Measurements from ENCODE around the gene MAP2K7. TPM values are rescaled to one million over a fixed set of nuclear protein-coding genes. Genes with fewer than 3 reads are reported as not detected.

The MAP2K7 gene
- total and polyA plus RNA-seq, 7 donors = 12.5 to 27.8 (median 16.5) TPM

DNA sequence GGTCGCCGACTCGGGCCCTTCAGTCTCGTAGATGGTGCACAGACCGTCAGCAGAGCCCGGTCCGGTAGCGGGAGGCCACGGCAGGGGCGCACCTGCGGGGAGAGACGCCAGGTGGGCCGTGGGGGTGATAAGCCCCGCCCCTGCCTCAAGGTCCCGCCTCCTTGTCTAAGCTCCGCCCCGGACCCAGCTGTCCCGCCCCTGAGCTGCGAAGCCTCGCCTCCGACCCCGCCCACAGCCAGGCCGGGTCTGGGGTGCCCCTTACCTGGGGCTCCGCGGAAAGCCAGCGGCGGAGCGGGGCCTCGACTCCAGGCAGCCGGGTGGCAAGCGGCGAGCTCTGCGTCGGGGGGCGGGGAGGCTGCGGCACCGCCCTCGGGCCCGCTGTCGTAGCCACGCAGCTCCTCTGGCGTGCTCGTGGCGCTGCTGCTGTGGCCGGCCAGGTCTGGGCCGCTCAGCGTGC is 34.2 kb upstream of the MAP2K7 start:
- H3K4me1 ChIP-seq = peaks cover 0 to 52% (median 46%) of the 10 kb centered on the region in 4 donors
- DNase-seq = no peak
- peak overlapping the region in 3 of 4 donors; percentile 29 to 46 (median 42) for H3K4me3 ChIP-seq
- no peaks in the 10 kb centered on the region for H3K36me3 ChIP-seq
- H3K27me3 ChIP-seq = peaks cover 30 to 68% (median 57%) of the 10 kb centered on the region in 3 donors
- H3K9me3 ChIP-seq = no peaks in the 10 kb centered on the region
- peak overlapping the region; percentile 38 to 72 (median 46) for H3K27ac ChIP-seq
- WGBS, 2 donors = 2 to 4% methylated on average over 47 of the region's 47 CpGs
- TF ChIP-seq POLR2A (IDR thresholded peaks at IDR 0.05) (no peak), EP300 (IDR thresholded peaks at IDR 0.05) (no peak), POLR2AphosphoS5 (IDR thresholded peaks at IDR 0.05) (no peak)
- TF ChIP-seq, protein P1, sequence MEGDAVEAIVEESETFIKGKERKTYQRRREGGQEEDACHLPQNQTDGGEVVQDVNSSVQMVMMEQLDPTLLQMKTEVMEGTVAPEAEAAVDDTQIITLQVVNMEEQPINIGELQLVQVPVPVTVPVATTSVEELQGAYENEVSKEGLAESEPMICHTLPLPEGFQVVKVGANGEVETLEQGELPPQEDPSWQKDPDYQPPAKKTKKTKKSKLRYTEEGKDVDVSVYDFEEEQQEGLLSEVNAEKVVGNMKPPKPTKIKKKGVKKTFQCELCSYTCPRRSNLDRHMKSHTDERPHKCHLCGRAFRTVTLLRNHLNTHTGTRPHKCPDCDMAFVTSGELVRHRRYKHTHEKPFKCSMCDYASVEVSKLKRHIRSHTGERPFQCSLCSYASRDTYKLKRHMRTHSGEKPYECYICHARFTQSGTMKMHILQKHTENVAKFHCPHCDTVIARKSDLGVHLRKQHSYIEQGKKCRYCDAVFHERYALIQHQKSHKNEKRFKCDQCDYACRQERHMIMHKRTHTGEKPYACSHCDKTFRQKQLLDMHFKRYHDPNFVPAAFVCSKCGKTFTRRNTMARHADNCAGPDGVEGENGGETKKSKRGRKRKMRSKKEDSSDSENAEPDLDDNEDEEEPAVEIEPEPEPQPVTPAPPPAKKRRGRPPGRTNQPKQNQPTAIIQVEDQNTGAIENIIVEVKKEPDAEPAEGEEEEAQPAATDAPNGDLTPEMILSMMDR (IDR thresholded peaks at IDR 0.05) = peak in 1 of 4 experiments; percentile 25
- intact Hi-C loops (cut with DNase I) = loop anchor here (5.0 kb wide), 1 partner anchor 33 kb away; the partner anchor contains the start of gene MAP2K7

DNA sequence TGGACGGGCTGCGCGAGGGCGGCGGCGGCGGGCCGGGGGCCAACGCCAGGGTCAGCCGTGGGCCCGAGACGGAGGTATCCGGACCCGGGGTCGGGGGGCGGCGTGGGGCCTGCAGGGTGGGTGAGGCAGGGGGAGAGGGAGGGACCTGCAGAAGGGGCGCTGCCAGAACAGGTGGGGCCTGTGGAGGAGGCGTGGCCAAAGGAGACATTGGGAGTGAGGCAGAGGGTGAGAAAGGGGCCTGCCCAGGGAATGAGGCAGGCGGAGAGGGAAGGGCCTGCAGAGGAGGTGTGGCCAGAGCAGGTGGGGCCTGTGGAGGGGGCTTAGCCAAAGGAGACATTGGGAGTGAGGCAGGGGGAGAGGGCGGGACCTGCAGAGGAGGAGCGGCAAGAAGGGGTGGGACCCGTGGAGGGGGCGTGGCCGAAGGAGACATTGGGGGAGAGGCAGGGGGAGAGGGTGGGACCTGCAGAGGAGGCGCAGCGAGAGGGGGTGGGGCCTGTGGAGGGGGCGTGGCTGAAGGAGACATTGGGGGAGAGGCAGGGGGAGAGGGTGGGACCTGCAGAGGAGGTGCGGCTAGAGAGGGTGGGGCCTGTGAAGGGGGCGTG is 33.7 kb upstream of the MAP2K7 start:
- intact Hi-C loops (cut with DNase I) = loop anchor here (5.0 kb wide), 1 partner anchor 32 kb away; the partner anchor contains the start of gene MAP2K7
- 12 to 22% methylated on average over 30 of the region's 30 CpGs for WGBS, 2 donors
- Histone ChIP-seq H3K4me1 (peaks cover 0 to 55% (median 48%) of the 10 kb centered on the region in 4 donors), H3K27ac (peak overlapping the region; percentile 38 to 72 (median 46)), H3K4me3 (peak overlapping the region in 3 of 4 donors; percentile 29 to 46 (median 42)), H3K36me3 (no peaks in the 10 kb centered on the region), H3K27me3 (peaks cover 33 to 68% (median 58%) of the 10 kb centered on the region in 3 donors), H3K9me3 (no peaks in the 10 kb centered on the region)
- no peak for DNase-seq
- no peak for TF ChIP-seq EP300 (IDR thresholded peaks at IDR 0.05)
- TF ChIP-seq POLR2A (IDR thresholded peaks at IDR 0.05) = no peak
- no peak for TF ChIP-seq POLR2AphosphoS5 (IDR thresholded peaks at IDR 0.05)
- TF ChIP-seq, protein P1 (IDR thresholded peaks at IDR 0.05) = no peak

DNA sequence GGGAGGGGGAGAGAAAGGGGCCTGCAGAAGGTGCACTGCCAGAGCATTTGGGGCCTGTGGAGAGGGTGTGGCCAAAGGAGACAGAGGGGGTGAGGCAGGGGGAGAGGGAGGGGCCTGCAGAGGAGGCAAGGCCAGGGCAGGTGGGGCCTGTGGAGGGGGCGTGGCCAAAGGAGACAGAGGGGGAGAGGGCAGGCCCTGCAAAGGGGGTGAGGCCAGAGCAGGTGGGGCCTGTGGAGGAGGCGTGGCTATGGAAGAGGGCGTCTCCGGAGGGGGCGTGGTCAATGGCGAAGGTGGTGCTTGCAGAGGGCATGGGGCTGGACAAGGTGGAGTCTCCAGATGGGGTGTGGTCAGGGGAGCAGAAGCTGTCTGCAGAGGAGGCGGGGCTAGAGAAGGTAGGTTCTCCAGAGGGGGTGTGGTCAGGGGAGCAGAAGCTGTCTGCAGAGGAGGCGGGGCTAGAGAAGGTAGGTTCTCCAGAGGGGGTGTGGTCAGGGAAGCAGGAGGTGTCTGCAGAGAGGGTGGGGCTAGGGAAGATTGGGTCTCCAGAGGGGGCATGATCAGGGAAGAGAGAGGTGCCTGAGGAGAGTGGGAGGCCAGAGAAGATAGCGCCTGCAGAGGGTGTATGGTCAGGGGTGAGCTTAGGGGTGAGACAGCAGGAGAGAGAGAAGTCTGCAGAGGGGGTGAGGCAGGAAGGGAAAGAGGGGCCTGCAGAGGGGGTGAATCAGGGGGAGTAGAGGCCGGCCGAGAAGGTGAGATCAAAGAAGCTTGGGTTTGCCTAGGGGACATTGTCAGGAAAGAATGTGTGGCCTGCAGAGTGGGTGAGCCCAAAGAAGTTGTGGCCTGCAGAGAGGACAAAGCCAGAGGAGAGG is 32.9 kb upstream of the MAP2K7 start:
- H3K36me3 ChIP-seq = no peaks in the 10 kb centered on the region
- peak overlapping the region in 3 of 4 donors; percentile 0 to 46 (median 34) for H3K27ac ChIP-seq
- no peak overlapping the region for H3K4me3 ChIP-seq
- 33 to 57% methylated on average over 11 of the region's 11 CpGs for WGBS, 2 donors
- no peak for DNase-seq
- intact Hi-C loops (cut with DNase I) = no loop called here
- H3K4me1 ChIP-seq = peaks cover 0 to 55% (median 48%) of the 10 kb centered on the region in 4 donors
- H3K27me3 ChIP-seq = peaks cover 33 to 69% (median 66%) of the 10 kb centered on the region in 3 donors
- no peaks in the 10 kb centered on the region for H3K9me3 ChIP-seq
- TF ChIP-seq EP300 (IDR thresholded peaks at IDR 0.05) = no peak
- TF ChIP-seq POLR2AphosphoS5 (IDR thresholded peaks at IDR 0.05) = no peak
- no peak for TF ChIP-seq POLR2A (IDR thresholded peaks at IDR 0.05)
- TF ChIP-seq, protein P1 (IDR thresholded peaks at IDR 0.05) = no peak

DNA sequence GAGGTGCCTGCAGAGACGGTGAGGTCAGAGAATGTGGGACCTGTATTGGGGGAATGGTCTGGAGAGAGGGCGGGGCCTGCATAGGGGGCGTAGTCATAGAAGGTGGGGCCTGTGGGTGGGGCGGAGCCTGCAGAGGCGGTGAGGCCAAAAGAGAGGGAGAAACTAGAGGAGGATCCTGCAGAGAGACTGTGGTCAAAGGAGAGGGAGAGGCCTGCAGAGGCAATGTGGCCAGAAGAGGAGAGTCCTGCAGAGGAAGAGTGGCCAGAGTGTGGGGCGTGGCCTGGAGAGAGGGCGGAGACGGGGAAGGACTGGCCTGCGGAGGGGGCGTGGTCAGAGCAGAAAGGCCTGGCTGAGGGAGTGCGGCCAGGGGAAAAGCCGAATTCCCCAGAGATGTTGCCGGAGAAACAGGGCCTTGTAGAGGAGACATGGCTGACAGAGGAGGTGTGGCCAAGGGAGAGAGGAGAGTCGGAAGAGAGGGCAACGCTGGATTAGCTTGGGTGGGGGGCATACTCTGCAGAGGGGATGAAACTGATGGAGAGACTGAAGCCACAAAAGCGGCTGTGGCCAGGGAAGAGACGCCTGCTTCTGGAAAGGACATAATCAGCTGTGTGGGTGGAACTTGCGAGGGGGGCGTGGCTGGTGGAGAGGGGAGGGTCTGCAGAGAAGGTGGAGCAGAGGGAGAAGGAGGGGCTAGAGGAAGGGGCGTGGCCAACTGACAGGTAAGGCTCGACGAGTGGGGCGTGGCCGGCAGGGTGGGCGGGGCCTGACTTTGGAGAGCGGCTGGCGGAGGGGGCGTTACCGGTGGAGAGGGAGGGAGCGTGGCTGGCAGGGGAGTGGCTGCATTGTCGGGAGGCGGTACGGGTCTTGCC is 32.0 kb upstream of the MAP2K7 start:
- Histone ChIP-seq H3K4me3 (peak overlapping the region in 3 of 4 donors; percentile 7 to 26 (median 12)), H3K4me1 (peaks cover 0 to 55% (median 48%) of the 10 kb centered on the region in 4 donors), H3K9me3 (no peaks in the 10 kb centered on the region), H3K36me3 (no peaks in the 10 kb centered on the region), H3K27me3 (peaks cover 33 to 66% (median 65%) of the 10 kb centered on the region in 3 donors), H3K27ac (peak overlapping the region in 3 of 4 donors; percentile 0 to 46 (median 34))
- 4 to 8% methylated on average over 33 of the region's 33 CpGs for WGBS, 2 donors
- intact Hi-C loops (cut with DNase I) = no loop called here
- DNase-seq = peak; percentile 86
- TF ChIP-seq POLR2AphosphoS5 (IDR thresholded peaks at IDR 0.05) (no peak), POLR2A (IDR thresholded peaks at IDR 0.05) (no peak), EP300 (IDR thresholded peaks at IDR 0.05) (no peak)
- TF ChIP-seq, protein P1 (IDR thresholded peaks at IDR 0.05) = no peak
